SJSA1 (cell line): Measurements from ENCODE around the gene EML4. TPM values are rescaled to one million over a fixed set of nuclear protein-coding genes. Genes with fewer than 3 reads are reported as not detected.
"Not testable (repeated sequence)": the region's sequence is repeated elsewhere in the genome, so short reads cannot be mapped to it uniquely, and the experiment has no call there.

Experiments
- DNase-seq, 2 experiments: peaks; one replicate each; pipeline ENCODE4 v3.0.0-alpha.2; 2015 to 2020; ENCODE audit warnings: low spot score in 2 of 2, low read depth in 1 of 2
- H3K27ac ChIP-seq: fragments of 250-450 bp; sonication (Bioruptor Pico); 2 replicates; pipeline ENCODE4 v1.5.1; 2020; ENCODE audit warnings: mild to moderate bottlenecking, moderate library complexity
- H3K27me3 ChIP-seq: fragments of 250-450 bp; sonication (Bioruptor Pico); replicated peaks from 2 replicates; pipeline ENCODE4 v1.5.1; 2020; ENCODE audit warnings: mild to moderate bottlenecking, moderate library complexity
- H3K36me3 ChIP-seq: fragments of 250-450 bp; sonication (Bioruptor Pico); 2 replicates; pipeline ENCODE4 v1.5.1; 2020; ENCODE audit warnings: mild to moderate bottlenecking
- H3K4me1 ChIP-seq: fragments of 250-450 bp; sonication (Bioruptor Pico); replicated peaks from 2 replicates; pipeline ENCODE4 v1.6.1; 2021; ENCODE audit warnings: mild to moderate bottlenecking
- H3K4me3 ChIP-seq: fragments of 250-450 bp; sonication (Bioruptor Pico); 2 replicates; pipeline ENCODE4 v1.5.1; 2020; ENCODE audit warnings: mild to moderate bottlenecking
- H3K9me3 ChIP-seq: fragments of 250-450 bp; sonication (Bioruptor Pico); replicated peaks from 2 replicates; pipeline ENCODE4 v1.5.1; 2020; ENCODE audit warnings: mild to moderate bottlenecking
- total RNA-seq: library from RNA; depleted of rRNA; stranded (reverse); fragments of >200 nt; shearing (Covaris generic); gene quantifications from 2 replicates; pipeline ENCODE4 v1.2.3, GENCODE V29; 2014; rRNA removed

The EML4 gene, protein sequence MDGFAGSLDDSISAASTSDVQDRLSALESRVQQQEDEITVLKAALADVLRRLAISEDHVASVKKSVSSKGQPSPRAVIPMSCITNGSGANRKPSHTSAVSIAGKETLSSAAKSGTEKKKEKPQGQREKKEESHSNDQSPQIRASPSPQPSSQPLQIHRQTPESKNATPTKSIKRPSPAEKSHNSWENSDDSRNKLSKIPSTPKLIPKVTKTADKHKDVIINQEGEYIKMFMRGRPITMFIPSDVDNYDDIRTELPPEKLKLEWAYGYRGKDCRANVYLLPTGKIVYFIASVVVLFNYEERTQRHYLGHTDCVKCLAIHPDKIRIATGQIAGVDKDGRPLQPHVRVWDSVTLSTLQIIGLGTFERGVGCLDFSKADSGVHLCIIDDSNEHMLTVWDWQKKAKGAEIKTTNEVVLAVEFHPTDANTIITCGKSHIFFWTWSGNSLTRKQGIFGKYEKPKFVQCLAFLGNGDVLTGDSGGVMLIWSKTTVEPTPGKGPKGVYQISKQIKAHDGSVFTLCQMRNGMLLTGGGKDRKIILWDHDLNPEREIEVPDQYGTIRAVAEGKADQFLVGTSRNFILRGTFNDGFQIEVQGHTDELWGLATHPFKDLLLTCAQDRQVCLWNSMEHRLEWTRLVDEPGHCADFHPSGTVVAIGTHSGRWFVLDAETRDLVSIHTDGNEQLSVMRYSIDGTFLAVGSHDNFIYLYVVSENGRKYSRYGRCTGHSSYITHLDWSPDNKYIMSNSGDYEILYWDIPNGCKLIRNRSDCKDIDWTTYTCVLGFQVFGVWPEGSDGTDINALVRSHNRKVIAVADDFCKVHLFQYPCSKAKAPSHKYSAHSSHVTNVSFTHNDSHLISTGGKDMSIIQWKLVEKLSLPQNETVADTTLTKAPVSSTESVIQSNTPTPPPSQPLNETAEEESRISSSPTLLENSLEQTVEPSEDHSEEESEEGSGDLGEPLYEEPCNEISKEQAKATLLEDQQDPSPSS
- total RNA-seq: 74.0 and 78.5 TPM in 2 replicates

- H3K9me3 ChIP-seq: no peaks in the 10 kb centered on the region
- peak within 1 kb of the TSS; percentile 78 for H3K27ac ChIP-seq
- H3K4me1 ChIP-seq: peaks cover 28% of the 10 kb centered on the region
- H3K4me3 ChIP-seq: peak within 1 kb of the TSS; percentile 95
- H3K36me3 ChIP-seq: peaks cover 15% of the 10 kb centered on the region
- DNase-seq: peak; percentile 86 to 89
- no peaks in the 10 kb centered on the region for H3K27me3 ChIP-seq
Observed at GRCh38 chr2:42169100-42169873, at the start of gene EML4. Gene EML4 (plus strand): TSS chr2:42169353. CDS start chr2:42169612, 259 bp downstream.

DNA sequence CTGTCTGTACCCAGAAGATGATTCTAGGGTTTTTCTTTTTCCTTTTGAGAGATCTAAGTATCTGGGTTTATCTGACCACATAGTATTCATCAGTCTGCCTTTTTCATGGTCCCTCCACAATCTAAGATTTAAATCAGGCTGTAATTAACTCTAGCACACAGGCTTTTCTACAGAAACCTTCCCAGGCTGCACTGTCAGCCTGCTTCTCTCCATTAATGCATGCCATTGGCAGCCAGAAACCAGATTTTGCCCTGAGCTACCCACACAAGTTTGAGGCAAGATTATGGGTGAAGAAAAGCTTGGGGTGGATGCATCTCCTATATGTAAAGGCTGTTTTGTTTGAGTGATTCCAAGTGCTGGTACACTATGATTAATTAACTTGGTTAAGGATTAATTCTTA lies 45.7 kb upstream of the EML4 start:
- peaks cover 64% of the 10 kb centered on the region for H3K4me1 ChIP-seq
- no peaks in the 10 kb centered on the region for H3K36me3 ChIP-seq
- no peaks in the 10 kb centered on the region for H3K9me3 ChIP-seq
- no peaks in the 10 kb centered on the region for H3K27me3 ChIP-seq
- DNase-seq: peak in 1 of 2 experiments; percentile 39
- H3K27ac ChIP-seq: no peak overlapping the region
- no peak overlapping the region for H3K4me3 ChIP-seq

GRCh38 chr2:42124011-42124785 lies 45.0 kb upstream of the EML4 start:
- Histone ChIP-seq H3K4me3 (no peak overlapping the region), H3K36me3 (no peaks in the 10 kb centered on the region), H3K4me1 (peaks cover 64% of the 10 kb centered on the region), H3K27me3 (no peaks in the 10 kb centered on the region), H3K27ac (no peak overlapping the region), H3K9me3 (no peaks in the 10 kb centered on the region)
- DNase-seq: no peak

GRCh38 chr2:42125841-42126594 lies 43.1 kb upstream of the EML4 start:
- no peak for DNase-seq
- Histone ChIP-seq H3K27ac (no peak overlapping the region), H3K27me3 (no peaks in the 10 kb centered on the region), H3K9me3 (no peaks in the 10 kb centered on the region), H3K36me3 (no peaks in the 10 kb centered on the region), H3K4me3 (no peak overlapping the region), H3K4me1 (peaks cover 66% of the 10 kb centered on the region)

- DNase-seq, H3K9me3 ChIP-seq, H3K27me3 ChIP-seq, H3K36me3 ChIP-seq, H3K4me3 ChIP-seq, H3K27ac ChIP-seq: not testable (repeated sequence)
- H3K4me1 ChIP-seq: peaks cover 72% of the 10 kb centered on the region
Observed at GRCh38 chr2:42126873-42127272, 42.3 kb upstream of the EML4 start.

GRCh38 chr2:42127425-42128424 lies 41.4 kb upstream of the EML4 start:
- Histone ChIP-seq H3K4me3 (no peak overlapping the region), H3K4me1 (peaks cover 80% of the 10 kb centered on the region)
- no peak for DNase-seq

DNA sequence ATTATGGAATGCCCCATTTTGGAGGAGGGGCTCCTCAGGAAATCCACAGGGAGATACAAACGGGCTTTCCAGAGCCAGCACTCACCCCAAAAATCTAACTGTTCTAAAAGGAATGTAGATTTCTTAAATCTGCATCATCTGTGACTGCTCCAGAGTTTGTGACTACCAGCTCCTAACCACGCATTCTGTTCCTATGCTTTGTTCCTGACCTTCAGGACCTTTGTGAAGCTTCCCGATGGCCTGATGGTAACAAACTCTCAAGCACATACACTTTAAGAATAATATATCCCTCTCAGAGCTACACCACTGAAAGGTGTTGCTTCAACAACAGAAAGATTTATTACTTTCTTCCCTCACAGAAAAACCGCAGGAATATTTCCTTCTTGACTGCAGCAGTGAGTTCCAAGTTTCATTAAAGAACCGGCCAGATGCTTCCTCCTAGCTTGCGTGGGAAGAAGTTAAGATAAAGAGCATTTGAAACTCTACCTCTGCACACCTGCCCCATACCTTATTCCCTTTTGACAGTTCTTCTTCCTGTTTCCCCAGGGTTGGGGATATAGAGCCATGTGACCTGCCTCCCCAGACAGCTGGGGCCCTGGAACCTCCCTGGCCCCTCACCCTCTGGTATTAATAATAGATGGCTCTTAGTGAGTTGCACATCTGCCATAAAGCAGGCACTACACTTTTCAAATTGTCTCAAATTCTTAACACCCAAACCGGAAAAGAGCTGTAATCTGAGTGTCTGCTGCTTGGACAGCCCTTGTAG lies 40.2 kb upstream of the EML4 start:
- Histone ChIP-seq H3K4me1 (peaks cover 82% of the 10 kb centered on the region), H3K9me3 (no peaks in the 10 kb centered on the region), H3K4me3 (no peak overlapping the region), H3K36me3 (no peaks in the 10 kb centered on the region), H3K27ac (no peak overlapping the region), H3K27me3 (no peaks in the 10 kb centered on the region)
- peak in 1 of 2 experiments; percentile 28 for DNase-seq

More at GRCh38 chr2:42127425-42128424, 41.4 kb upstream of the EML4 start:
- Histone ChIP-seq H3K9me3 (no peaks in the 10 kb centered on the region), H3K27ac (no peak overlapping the region), H3K36me3 (no peaks in the 10 kb centered on the region), H3K27me3 (no peaks in the 10 kb centered on the region)

DNA sequence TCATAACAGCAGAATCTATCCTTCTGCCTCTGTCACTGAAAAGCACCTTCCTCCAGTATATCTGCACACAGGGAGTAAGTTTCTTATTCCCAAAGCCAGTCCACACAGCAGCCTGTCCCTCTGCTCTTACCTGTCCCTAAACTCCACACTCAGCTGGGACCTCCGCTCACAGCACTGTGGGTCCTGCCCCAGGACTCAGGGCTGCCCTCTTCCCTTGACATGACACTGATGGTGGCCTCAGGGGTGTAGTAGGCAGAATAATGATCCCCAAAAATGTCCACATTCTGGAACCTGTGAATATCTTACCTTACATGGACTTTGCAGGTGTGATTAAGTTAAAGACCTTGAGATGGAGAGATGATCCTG lies 39.7 kb upstream of the EML4 start:
- Histone ChIP-seq H3K36me3 (no peaks in the 10 kb centered on the region), H3K27ac (no peak overlapping the region), H3K4me1 (peaks cover 78% of the 10 kb centered on the region), H3K9me3 (no peaks in the 10 kb centered on the region), H3K4me3 (no peak overlapping the region), H3K27me3 (no peaks in the 10 kb centered on the region)
- no peak for DNase-seq

DNA sequence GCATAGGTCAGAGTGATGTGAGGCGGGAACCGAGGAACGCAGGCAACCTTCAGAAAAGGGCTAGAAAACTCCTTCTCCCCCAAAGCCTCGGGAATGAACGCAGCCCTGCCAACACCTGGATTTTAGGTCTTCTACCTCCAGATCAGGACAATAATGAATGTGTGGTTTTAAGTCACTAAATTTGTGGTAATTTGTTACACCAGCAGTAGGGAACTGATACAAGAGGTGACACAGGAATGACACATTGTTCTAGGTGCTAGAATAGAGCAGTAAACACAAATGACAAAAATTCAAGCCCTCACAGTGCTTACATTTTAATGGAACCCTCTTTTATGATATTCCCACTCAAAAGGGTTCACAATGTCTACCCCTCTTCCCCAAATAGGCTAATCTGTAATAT lies 39.2 kb upstream of the EML4 start:
- no peak overlapping the region for H3K27ac ChIP-seq

DNA sequence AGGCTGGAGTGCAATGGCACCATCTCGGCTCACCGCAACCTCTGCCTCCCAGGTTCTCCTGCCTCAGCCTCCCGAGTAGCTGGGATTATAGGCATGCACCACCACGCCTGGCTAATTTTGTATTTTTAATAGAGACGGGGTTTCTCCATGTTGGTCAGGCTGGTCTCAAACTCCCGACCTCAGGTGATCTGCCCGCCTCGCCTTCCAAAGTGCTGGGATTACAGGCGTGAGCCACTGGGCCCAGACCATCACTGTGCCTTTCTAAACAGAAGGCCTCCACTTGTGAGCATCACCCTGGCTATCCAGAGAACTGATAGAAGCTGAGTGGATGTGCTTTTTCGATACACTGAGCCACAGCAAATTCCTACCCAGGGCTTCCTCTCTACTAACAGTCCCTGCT lies 38.3 kb upstream of the EML4 start:
- H3K4me3 ChIP-seq, DNase-seq, H3K36me3 ChIP-seq, H3K27me3 ChIP-seq, H3K27ac ChIP-seq, H3K9me3 ChIP-seq: not testable (repeated sequence)
- peaks cover 74% of the 10 kb centered on the region for H3K4me1 ChIP-seq

More for the DNA sequence above, 39.2 kb upstream of the EML4 start:
- DNase-seq: no peak
- H3K27me3 ChIP-seq: no peaks in the 10 kb centered on the region
- H3K9me3 ChIP-seq: no peaks in the 10 kb centered on the region
- no peak overlapping the region for H3K4me3 ChIP-seq
- H3K36me3 ChIP-seq: no peaks in the 10 kb centered on the region
- peaks cover 73% of the 10 kb centered on the region for H3K4me1 ChIP-seq
